ENCODE results near the gene C11orf54.

The C11orf54 gene

DNA sequence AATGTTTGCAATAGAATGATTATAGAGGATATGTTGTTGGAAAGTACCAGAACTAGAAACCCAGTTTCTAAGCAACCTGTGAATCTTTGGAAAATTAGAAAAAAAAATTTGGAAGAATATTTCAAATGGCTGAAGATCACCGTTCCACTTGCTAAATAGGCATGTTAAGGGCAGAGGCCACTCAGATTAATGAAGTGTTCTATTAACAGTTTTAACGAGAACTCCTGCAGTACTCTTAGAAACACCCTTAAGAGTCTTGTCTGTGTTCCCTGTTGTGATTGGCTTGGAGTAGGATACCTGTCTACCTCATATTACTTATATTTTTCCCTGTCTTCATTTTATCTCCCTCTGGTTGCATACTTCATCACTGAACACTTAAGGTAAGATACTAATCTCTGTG lies 4.6 kb downstream of the C11orf54 start (continued):
- TF ChIP-seq OSR1 (CRISPR knock-in tag; IDR thresholded peaks at IDR 0.05) = no peak
- no peak for TF ChIP-seq ZFP3 (CRISPR knock-in tag; IDR thresholded peaks at IDR 0.05)
- no peak for TF ChIP-seq ISL1 (CRISPR knock-in tag; IDR thresholded peaks at IDR 0.05)
- no peak for TF ChIP-seq BACH2 (CRISPR knock-in tag; IDR thresholded peaks at IDR 0.05; ENCODE audit: borderline replicate concordance)
- TF ChIP-seq, protein P1, sequence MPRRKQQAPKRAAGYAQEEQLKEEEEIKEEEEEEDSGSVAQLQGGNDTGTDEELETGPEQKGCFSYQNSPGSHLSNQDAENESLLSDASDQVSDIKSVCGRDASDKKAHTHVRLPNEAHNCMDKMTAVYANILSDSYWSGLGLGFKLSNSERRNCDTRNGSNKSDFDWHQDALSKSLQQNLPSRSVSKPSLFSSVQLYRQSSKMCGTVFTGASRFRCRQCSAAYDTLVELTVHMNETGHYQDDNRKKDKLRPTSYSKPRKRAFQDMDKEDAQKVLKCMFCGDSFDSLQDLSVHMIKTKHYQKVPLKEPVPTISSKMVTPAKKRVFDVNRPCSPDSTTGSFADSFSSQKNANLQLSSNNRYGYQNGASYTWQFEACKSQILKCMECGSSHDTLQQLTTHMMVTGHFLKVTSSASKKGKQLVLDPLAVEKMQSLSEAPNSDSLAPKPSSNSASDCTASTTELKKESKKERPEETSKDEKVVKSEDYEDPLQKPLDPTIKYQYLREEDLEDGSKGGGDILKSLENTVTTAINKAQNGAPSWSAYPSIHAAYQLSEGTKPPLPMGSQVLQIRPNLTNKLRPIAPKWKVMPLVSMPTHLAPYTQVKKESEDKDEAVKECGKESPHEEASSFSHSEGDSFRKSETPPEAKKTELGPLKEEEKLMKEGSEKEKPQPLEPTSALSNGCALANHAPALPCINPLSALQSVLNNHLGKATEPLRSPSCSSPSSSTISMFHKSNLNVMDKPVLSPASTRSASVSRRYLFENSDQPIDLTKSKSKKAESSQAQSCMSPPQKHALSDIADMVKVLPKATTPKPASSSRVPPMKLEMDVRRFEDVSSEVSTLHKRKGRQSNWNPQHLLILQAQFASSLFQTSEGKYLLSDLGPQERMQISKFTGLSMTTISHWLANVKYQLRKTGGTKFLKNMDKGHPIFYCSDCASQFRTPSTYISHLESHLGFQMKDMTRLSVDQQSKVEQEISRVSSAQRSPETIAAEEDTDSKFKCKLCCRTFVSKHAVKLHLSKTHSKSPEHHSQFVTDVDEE (CRISPR knock-in tag; IDR thresholded peaks at IDR 0.05) = no peak
- TF ChIP-seq ESRRG (CRISPR knock-in tag; IDR thresholded peaks at IDR 0.05) = no peak
- no peak for TF ChIP-seq GLIS3 (CRISPR knock-in tag; IDR thresholded peaks at IDR 0.05)

DNA sequence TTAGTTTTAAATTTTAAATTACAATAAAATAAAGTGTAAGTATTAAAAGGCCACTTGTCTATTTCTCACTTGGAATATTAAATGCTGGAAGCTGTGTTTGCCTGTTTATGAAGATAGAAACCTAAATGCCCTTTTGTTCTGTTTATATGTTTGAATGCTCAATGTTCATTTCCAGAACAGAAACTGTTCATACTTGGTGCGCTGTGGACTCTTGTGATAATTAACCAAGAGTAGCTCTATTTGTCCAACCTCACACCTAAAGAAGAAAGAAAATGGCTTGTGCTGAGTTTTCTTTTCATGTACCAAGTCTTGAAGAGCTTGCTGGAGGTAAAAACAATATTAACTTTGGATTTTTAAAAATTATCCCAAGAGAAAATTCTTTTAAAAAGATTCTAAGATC lies 5.7 kb downstream of the C11orf54 start:
- TF ChIP-seq, protein P2, sequence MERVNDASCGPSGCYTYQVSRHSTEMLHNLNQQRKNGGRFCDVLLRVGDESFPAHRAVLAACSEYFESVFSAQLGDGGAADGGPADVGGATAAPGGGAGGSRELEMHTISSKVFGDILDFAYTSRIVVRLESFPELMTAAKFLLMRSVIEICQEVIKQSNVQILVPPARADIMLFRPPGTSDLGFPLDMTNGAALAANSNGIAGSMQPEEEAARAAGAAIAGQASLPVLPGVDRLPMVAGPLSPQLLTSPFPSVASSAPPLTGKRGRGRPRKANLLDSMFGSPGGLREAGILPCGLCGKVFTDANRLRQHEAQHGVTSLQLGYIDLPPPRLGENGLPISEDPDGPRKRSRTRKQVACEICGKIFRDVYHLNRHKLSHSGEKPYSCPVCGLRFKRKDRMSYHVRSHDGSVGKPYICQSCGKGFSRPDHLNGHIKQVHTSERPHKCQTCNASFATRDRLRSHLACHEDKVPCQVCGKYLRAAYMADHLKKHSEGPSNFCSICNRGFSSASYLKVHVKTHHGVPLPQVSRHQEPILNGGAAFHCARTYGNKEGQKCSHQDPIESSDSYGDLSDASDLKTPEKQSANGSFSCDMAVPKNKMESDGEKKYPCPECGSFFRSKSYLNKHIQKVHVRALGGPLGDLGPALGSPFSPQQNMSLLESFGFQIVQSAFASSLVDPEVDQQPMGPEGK (CRISPR knock-in tag; IDR thresholded peaks at IDR 0.05; ENCODE audit: borderline replicate concordance) = no peak
- TF ChIP-seq TCF4 (CRISPR knock-in tag; IDR thresholded peaks at IDR 0.05; ENCODE audit: borderline replicate concordance) = no peak
- no peak for TF ChIP-seq TOX (CRISPR knock-in tag; IDR thresholded peaks at IDR 0.05; ENCODE audit: borderline replicate concordance)
- TF ChIP-seq, protein P3, sequence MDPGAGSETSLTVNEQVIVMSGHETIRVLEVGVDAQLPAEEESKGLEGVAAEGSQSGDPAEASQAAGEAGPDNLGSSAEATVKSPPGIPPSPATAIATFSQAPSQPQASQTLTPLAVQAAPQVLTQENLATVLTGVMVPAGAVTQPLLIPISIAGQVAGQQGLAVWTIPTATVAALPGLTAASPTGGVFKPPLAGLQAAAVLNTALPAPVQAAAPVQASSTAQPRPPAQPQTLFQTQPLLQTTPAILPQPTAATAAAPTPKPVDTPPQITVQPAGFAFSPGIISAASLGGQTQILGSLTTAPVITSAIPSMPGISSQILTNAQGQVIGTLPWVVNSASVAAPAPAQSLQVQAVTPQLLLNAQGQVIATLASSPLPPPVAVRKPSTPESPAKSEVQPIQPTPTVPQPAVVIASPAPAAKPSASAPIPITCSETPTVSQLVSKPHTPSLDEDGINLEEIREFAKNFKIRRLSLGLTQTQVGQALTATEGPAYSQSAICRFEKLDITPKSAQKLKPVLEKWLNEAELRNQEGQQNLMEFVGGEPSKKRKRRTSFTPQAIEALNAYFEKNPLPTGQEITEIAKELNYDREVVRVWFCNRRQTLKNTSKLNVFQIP (CRISPR knock-in tag; IDR thresholded peaks at IDR 0.05; ENCODE audit: borderline replicate concordance, low read depth) = no peak
- TF ChIP-seq, protein P4, sequence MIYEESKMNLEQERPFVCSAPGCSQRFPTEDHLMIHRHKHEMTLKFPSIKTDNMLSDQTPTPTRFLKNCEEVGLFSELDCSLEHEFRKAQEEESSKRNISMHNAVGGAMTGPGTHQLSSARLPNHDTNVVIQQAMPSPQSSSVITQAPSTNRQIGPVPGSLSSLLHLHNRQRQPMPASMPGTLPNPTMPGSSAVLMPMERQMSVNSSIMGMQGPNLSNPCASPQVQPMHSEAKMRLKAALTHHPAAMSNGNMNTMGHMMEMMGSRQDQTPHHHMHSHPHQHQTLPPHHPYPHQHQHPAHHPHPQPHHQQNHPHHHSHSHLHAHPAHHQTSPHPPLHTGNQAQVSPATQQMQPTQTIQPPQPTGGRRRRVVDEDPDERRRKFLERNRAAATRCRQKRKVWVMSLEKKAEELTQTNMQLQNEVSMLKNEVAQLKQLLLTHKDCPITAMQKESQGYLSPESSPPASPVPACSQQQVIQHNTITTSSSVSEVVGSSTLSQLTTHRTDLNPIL (CRISPR knock-in tag; IDR thresholded peaks at IDR 0.05; ENCODE audit: low read depth) = no peak
- TF ChIP-seq ARNTL (CRISPR knock-in tag; IDR thresholded peaks at IDR 0.05; ENCODE audit: borderline replicate concordance, low read depth) = no peak
- TF ChIP-seq, protein P5, sequence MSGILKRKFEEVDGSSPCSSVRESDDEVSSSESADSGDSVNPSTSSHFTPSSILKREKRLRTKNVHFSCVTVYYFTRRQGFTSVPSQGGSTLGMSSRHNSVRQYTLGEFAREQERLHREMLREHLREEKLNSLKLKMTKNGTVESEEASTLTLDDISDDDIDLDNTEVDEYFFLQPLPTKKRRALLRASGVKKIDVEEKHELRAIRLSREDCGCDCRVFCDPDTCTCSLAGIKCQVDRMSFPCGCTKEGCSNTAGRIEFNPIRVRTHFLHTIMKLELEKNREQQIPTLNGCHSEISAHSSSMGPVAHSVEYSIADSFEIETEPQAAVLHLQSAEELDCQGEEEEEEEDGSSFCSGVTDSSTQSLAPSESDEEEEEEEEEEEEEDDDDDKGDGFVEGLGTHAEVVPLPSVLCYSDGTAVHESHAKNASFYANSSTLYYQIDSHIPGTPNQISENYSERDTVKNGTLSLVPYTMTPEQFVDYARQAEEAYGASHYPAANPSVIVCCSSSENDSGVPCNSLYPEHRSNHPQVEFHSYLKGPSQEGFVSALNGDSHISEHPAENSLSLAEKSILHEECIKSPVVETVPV (CRISPR knock-in tag; IDR thresholded peaks at IDR 0.05) = no peak
- no peak for TF ChIP-seq ZFP30 (CRISPR knock-in tag; IDR thresholded peaks at IDR 0.05)
- TF ChIP-seq ZNF70 (CRISPR knock-in tag; IDR thresholded peaks at IDR 0.05) = no peak
- TF ChIP-seq CSDC2 (CRISPR knock-in tag; IDR thresholded peaks at IDR 0.05) = no peak
- no peak for TF ChIP-seq ZNF565 (CRISPR knock-in tag; conservative IDR thresholded peaks at IDR 0.05; ENCODE audit: low read depth)
- no peak for TF ChIP-seq ZFP3 (CRISPR knock-in tag; IDR thresholded peaks at IDR 0.05)
- TF ChIP-seq, protein P1 (CRISPR knock-in tag; IDR thresholded peaks at IDR 0.05) = no peak
- no peak for TF ChIP-seq ZC3H10 (CRISPR knock-in tag; IDR thresholded peaks at IDR 0.05)
- TF ChIP-seq ISL1 (CRISPR knock-in tag; IDR thresholded peaks at IDR 0.05) = no peak
- no peak for ATAC-seq

Data from SK-N-SH treated with all-trans-retinoic acid at 6 μM for 48 hours (cell line).